Dermis microvascular lymphatic vessel endothelial cell (primary cell): ENCODE data around the gene GABRB3. TPM values are rescaled to one million over a fixed set of nuclear protein-coding genes. Genes with fewer than 3 reads are reported as not detected.

Experiments
- DNase-seq, 2 donors: peaks; one replicate each; pipeline versions ENCODE4 v3.0.0 to v3.0.0-alpha.2; 2010; ENCODE audit warnings: low read depth in 2 of 2
- total RNA-seq: library from RNA; depleted of rRNA; stranded (reverse); fragments of >200 nt; gene quantifications from 2 replicates; pipeline ENCODE4 v1.2.1, GENCODE V29; 2014

GABRB3 gene
- total RNA-seq, 1 donor from 2014 or later, result 0.13 TPM

DNA sequence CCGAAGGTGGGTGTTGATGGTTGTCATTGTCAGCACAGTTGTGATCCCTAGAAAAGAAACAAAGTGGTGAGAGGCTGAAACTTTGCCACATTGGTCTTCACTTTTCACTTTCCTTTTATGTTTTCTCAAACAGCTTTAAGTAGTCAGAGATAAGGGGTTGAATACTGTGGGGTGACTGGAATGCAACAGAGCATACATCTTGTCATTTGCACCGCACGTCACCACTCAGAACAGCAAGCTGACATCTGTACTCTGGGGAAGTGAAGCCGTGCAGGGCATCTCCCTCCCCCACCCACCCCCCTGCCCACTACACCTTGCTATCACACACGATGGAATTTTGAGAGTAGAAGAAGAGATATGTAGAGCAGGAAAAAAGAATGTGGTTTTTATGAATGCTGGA, 211.7 kb downstream of the GABRB3 start:
- DNase-seq, result no peak

DNA sequence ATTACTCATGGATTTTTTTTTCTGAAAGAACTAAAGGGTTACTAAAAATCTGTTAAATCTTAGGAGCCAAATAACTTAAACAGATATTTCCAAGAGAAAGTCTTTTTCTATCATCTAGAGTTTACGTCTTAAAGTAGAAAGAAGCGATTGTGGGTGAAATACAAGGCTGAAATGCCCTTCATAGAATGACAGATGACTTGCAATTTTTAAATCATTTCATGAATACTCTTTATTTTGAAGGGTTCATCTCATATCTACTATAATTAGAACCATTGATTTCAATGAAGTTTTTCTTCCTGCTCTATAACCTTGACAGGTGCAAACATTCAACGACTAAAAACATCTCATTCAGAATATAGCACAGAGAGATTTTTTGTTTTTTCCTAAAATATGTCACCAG, 217.0 kb downstream of the GABRB3 start:
- no peak for DNase-seq

DNA sequence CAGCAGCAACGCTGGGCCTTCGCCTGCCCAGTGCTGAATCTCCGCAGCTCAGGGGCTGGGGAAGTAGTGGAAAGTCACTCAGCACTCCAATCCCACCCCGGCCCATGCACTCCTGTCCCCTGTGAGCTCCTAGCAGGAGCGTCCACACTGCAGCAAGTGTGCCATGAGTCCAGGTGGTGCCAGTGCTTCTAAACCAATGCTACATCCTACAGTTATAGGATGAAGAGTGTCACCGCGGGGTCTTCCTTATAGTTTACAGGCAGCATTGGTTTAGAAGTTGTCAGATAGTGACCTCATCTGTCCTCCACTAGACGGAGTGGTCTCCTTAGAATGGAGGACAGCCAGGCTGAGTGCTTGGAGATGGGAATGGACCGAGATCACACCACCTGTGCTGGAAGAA, 221.4 kb downstream of the GABRB3 start:
- no peak for DNase-seq

DNA sequence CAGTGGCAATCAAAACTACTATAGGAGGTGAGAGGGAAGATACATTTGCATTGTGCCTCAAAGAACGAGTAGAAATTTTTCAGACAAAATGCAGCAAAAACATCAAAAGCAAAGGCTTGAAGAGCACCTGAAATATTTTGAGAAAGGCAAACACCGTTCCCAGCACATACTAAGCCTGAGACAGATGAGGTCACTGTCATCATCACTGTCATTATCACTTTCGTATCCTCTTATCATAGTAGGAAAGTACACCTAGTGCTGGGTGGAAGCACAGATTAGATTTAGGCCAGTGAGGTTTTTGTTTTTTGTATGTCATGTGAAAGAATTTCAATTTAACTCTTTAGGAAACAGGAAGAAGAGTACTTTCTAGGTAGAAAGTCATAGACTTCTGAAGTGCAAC, 222.0 kb downstream of the GABRB3 start:
- DNase-seq, result no peak

DNA sequence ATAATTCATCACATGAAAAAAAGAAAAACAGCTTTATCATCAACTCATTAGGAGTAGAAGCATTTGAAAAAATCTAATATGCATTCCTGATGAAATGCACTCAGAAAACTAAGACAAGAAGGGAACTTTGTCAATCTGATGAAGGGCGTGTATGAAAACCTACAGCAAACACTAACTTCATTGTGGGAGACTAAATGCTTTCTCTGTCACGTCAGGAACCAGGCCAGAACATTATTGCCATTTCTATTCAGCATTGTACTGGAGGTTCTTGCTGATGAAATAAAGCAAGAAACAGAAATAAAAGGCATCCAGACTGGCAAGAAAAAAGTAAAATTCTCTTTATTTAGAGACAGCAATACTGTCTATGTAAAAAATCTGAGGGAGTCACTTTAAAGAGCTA, 235.2 kb downstream of the GABRB3 start:
- no peak for DNase-seq

DNA sequence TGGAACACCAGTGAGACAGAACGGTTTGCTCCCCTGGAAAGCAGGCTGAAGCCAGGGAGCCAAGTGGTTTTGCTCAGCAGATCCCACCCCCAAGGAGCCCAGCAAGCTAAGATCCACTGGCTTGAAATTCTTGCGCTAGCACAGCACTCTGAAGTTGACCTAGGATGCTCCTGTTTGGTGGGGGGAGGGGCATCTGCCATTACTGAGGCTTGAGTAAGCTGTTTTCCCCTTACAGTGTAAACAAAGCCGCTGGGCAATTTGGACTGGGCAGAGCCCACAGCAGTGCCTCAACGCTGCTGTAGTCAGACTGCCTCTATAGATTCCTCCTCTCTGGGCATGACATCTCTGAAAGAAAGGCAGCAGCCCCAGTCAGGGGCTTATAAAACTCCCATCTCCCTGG, 241.4 kb downstream of the GABRB3 start:
- DNase-seq, result no peak

DNA sequence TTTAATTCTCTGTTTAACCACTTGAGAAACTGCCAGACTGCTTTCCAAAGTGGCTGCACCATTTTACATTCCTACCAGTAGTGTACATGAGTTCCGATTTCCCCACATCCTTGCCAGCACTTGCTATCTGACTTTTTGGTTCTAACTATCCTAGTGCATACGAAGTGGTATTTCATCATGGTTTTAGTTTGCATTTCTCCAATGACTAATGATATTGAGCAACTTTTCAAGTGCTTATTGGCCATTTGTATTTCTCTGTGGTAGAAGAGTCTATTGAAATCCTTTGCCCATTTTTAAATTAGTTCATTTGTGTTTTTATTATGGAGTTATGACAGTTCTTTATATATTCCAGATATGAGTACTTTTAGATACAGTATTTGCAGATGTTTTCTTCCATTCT, 247.8 kb downstream of the GABRB3 start:
- DNase-seq, result no peak

DNA sequence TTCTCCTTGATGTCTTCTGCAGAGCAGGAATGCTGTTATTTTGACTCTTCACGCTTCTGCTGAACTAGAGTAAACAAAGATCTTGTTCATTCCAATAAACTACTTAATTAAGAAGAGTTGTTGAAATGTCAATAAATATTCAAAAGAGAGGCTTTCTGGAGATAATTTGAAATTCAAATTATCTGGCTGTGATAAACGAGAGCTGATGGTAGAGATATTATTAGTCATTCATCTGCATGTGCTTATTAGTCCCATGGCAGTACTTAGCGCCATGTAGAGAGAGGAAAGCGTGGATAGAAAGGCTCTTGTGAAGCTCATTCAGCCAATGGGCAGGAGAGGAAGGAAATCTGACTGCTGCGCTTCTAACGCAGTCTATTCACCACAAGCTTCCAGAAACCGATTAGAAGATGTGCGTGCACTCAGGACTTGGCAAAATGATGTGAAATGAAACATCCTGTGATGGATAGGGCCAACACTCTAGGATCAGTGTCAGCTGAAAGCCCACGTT, 251.1 kb downstream of the GABRB3 start:
- DNase-seq, result no peak

DNA sequence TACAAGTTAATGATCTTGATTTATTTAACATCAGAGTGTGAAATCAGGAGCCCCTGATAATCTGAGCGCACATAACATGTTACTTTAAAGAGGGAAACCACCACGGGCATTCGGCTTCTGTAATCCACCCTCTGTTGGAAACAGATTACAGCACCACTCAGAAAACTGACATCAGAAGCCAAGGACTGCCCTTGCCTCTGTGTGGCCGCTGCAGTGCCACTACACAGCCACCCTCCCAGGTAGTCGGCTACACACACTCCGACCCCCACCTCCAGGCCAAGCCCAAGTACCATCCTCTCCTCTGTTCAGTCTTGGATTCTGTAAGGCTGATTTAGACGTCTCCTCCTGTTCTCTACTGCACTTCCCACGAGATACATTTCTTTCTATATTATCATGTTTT, 251.7 kb downstream of the GABRB3 start:
- DNase-seq, result no peak

DNA sequence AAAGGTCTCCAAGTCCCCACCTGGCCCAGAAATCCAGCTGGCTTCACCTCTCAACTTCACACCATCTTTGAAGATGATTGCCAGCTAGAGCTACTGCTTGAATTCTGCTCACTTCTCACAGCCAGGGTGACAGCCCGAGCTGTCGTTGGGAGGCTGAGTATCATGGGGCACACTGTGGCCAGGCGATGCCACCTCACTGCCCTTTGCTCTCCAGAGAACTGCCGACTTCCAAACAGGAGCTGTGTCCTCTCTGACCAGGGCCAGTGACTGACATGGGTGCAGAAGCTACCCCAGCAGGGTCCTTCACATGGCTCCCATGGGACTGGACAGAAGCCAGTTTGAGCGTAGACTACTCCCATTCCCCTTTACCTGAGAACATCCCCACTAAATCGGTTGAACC, 254.0 kb downstream of the GABRB3 start:
- no peak for DNase-seq

DNA sequence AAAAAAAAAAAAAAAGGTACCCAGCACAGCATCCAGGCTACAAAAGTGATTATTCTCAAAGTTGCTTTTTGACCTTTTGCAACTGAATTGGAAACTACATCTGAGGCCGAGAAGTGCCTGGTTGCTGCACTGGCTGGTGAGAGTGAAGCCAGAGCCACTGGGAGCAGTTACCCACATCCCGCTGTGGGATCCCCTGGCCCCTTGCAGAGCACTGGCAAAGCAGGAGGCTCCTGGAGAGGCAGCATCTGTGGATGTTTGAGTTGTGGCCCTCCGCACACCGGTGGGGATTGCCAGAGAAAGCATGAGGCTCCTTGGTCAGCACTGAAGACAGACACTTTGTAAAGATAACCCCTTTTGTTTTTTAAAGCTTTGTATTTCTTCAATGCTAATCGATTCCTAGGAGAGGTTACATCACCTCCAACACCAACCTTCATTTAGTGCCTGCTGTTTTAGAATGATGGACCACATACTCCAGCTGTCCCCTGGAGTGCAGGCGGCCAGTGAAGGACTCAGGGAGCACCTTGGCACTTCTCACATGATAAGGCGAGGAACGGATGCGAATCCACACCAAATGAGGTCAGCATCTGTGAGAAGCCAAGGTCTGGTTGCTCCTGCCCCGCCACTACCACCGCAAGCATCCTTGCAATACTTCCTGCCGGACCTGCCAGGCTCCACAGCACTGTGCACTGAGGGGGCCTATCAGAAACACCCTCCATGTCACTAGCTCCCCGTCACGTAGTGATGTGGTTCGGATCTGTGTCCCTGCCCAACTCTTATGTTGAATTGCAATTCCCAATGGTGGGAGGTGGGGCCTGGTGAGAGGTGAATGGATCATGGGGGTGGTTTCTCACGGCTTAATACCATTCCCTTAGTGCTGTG, 256.5 kb downstream of the GABRB3 start:
- DNase-seq, result no peak

DNA sequence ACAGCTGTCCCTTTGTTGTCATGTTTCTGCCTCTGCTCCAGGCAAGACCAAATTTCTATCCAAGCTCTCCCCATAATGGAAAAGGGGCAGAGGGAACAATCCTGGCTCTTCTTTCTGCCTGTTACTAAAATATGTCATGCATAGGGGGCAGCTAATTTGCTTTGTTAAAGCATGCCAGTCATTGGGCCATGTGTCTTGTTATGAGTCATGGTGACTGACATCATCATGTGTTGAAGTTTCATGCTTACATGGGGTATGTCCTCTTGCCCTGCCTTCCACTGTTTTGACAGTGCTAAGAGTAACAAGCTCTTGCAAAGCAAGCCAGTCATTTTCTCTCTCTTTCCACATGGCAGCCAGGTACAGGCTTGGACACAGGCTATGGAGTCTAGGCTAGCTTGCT, 268.9 kb downstream of the GABRB3 start:
- DNase-seq, result no peak

Other genes starting within 250 kb of the GABRB3 start
- not detected in 2 replicates for gene GABRA5, start 94.0 kb upstream of the GABRB3 start, total RNA-seq
- under 0.01 TPM in 1 of 2 replicates, not detected in the other for gene GABRG3, start 198.1 kb upstream of the GABRB3 start, total RNA-seq